Measurements from ENCODE around the gene LGR5.

- TF ChIP-seq EZH2 (IDR thresholded peaks at IDR 0.05; ENCODE audit: low read length, missing control alignments), result no peak
- TF ChIP-seq, protein P1, sequence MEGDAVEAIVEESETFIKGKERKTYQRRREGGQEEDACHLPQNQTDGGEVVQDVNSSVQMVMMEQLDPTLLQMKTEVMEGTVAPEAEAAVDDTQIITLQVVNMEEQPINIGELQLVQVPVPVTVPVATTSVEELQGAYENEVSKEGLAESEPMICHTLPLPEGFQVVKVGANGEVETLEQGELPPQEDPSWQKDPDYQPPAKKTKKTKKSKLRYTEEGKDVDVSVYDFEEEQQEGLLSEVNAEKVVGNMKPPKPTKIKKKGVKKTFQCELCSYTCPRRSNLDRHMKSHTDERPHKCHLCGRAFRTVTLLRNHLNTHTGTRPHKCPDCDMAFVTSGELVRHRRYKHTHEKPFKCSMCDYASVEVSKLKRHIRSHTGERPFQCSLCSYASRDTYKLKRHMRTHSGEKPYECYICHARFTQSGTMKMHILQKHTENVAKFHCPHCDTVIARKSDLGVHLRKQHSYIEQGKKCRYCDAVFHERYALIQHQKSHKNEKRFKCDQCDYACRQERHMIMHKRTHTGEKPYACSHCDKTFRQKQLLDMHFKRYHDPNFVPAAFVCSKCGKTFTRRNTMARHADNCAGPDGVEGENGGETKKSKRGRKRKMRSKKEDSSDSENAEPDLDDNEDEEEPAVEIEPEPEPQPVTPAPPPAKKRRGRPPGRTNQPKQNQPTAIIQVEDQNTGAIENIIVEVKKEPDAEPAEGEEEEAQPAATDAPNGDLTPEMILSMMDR (conservative IDR thresholded peaks at IDR 0.05 in 1 of 2, IDR thresholded peaks at IDR 0.05 in 1 of 2; ENCODE audit: low read depth in 1 of 2, low read length in 2 of 2), result no peak
These were observed 39.1 kb upstream of the LGR5 start for GRCh38 chr12:71400481-71400880.
